ENCODE results near the gene NOTCH3.

NOTCH3 gene

GRCh38 chr19:15196360-15197005, 4.3 kb downstream of the NOTCH3 start:
- no peak overlapping the region for H3K4me3 ChIP-seq
- no peak for DNase-seq (ENCODE audit: low spot score in 2 of 2)
- H3K9me3 ChIP-seq: no peaks in the 10 kb centered on the region
- H3K36me3 ChIP-seq (replicated peaks): peaks cover 11% of the 10 kb centered on the region
- no peaks in the 10 kb centered on the region for H3K27me3 ChIP-seq (ENCODE audit: low read depth)
- no peaks in the 10 kb centered on the region; the same call in 1 of the 2 replicates for H3K4me1 ChIP-seq
- in situ Hi-C loops (cut with MboI; ENCODE audit: low sequenced_read_pairs): no loop called here

GRCh38 chr19:15195371-15196334, 5.1 kb downstream of the NOTCH3 start:
- Histone ChIP-seq H3K4me3 (peak overlapping the region; percentile 29), H3K4me1 (no peaks in the 10 kb centered on the region; the same call in 1 of the 2 replicates), H3K9me3 (no peaks in the 10 kb centered on the region), H3K27me3 (ENCODE audit: low read depth) (no peaks in the 10 kb centered on the region), H3K36me3 (replicated peaks) (peaks cover 18% of the 10 kb centered on the region)
- peak; percentile 41 to 80 for DNase-seq (ENCODE audit: low spot score in 2 of 2)
- in situ Hi-C loops (cut with MboI; ENCODE audit: low sequenced_read_pairs): no loop called here

GRCh38 chr19:15194938-15195337, 5.9 kb downstream of the NOTCH3 start:
- H3K9me3 ChIP-seq: no peaks in the 10 kb centered on the region
- DNase-seq (ENCODE audit: low spot score in 2 of 2): no peak
- peak overlapping the region; percentile 29; the same call in 1 of the 2 replicates for H3K4me3 ChIP-seq
- peaks cover 20% of the 10 kb centered on the region for H3K36me3 ChIP-seq (replicated peaks)
- no peaks in the 10 kb centered on the region; the same call in 1 of the 2 replicates for H3K4me1 ChIP-seq
- H3K27me3 ChIP-seq (ENCODE audit: low read depth): no peaks in the 10 kb centered on the region
- in situ Hi-C loops (cut with MboI; ENCODE audit: low sequenced_read_pairs): no loop called here

- Histone ChIP-seq H3K4me1 (no peaks in the 10 kb centered on the region; the same call in 1 of the 2 replicates), H3K4me3 (no peak overlapping the region), H3K36me3 (replicated peaks) (peaks cover 23% of the 10 kb centered on the region), H3K27me3 (ENCODE audit: low read depth) (no peaks in the 10 kb centered on the region), H3K9me3 (no peaks in the 10 kb centered on the region)
- no peak for DNase-seq (ENCODE audit: low spot score in 2 of 2)
- in situ Hi-C loops (cut with MboI; ENCODE audit: low sequenced_read_pairs): no loop called here
Observed at GRCh38 chr19:15191982-15192381, 8.8 kb downstream of the NOTCH3 start.

GRCh38 chr19:15191514-15191913, 9.3 kb downstream of the NOTCH3 start:
- in situ Hi-C loops (cut with MboI; ENCODE audit: low sequenced_read_pairs): no loop called here
- no peak for DNase-seq (ENCODE audit: low spot score in 2 of 2)
- no peak overlapping the region for H3K4me3 ChIP-seq
- H3K27me3 ChIP-seq (ENCODE audit: low read depth): no peaks in the 10 kb centered on the region
- H3K9me3 ChIP-seq: no peaks in the 10 kb centered on the region
- no peaks in the 10 kb centered on the region; the same call in 1 of the 2 replicates for H3K4me1 ChIP-seq
- H3K36me3 ChIP-seq (replicated peaks): peaks cover 21% of the 10 kb centered on the region

- no peaks in the 10 kb centered on the region for H3K9me3 ChIP-seq
- no peak overlapping the region for H3K4me3 ChIP-seq
- H3K27me3 ChIP-seq (ENCODE audit: low read depth): no peaks in the 10 kb centered on the region
- no peaks in the 10 kb centered on the region for H3K4me1 ChIP-seq
- in situ Hi-C loops (cut with MboI; ENCODE audit: low sequenced_read_pairs): no loop called here
- no peak for DNase-seq (ENCODE audit: low spot score in 2 of 2)
- H3K36me3 ChIP-seq (replicated peaks): peaks cover 20% of the 10 kb centered on the region
Observed at GRCh38 chr19:15188851-15189250, 11.9 kb downstream of the NOTCH3 start.

GRCh38 chr19:15187026-15188007, 13.5 kb downstream of the NOTCH3 start:
- H3K27me3 ChIP-seq (ENCODE audit: low read depth): no peaks in the 10 kb centered on the region
- no peak overlapping the region for H3K4me3 ChIP-seq
- no peaks in the 10 kb centered on the region for H3K9me3 ChIP-seq
- in situ Hi-C loops (cut with MboI; ENCODE audit: low sequenced_read_pairs): no loop called here
- H3K4me1 ChIP-seq: no peaks in the 10 kb centered on the region
- peak in 1 of 2 experiments; percentile 49 for DNase-seq (ENCODE audit: low spot score in 2 of 2)
- H3K36me3 ChIP-seq (replicated peaks): peaks cover 20% of the 10 kb centered on the region

- Histone ChIP-seq H3K36me3 (replicated peaks) (peaks cover 23% of the 10 kb centered on the region), H3K9me3 (no peaks in the 10 kb centered on the region), H3K27me3 (ENCODE audit: low read depth) (no peaks in the 10 kb centered on the region), H3K4me1 (no peaks in the 10 kb centered on the region), H3K4me3 (no peak overlapping the region)
- DNase-seq (ENCODE audit: low spot score in 2 of 2): no peak
- in situ Hi-C loops (cut with MboI; ENCODE audit: low sequenced_read_pairs): no loop called here
Observed at GRCh38 chr19:15185188-15185587, 15.6 kb downstream of the NOTCH3 start.

- H3K4me3 ChIP-seq: no peak overlapping the region
- in situ Hi-C loops (cut with MboI; ENCODE audit: low sequenced_read_pairs): no loop called here
- no peaks in the 10 kb centered on the region for H3K4me1 ChIP-seq
- H3K36me3 ChIP-seq (replicated peaks): peaks cover 23% of the 10 kb centered on the region
- no peaks in the 10 kb centered on the region for H3K9me3 ChIP-seq
- DNase-seq (ENCODE audit: low spot score in 2 of 2): no peak
- no peaks in the 10 kb centered on the region for H3K27me3 ChIP-seq (ENCODE audit: low read depth)
Observed at GRCh38 chr19:15184776-15185175, 16.0 kb downstream of the NOTCH3 start.

GRCh38 chr19:15181394-15181793, 19.4 kb downstream of the NOTCH3 start:
- DNase-seq (ENCODE audit: low spot score in 2 of 2): no peak
- in situ Hi-C loops (cut with MboI; ENCODE audit: low sequenced_read_pairs): no loop called here
- no peaks in the 10 kb centered on the region for H3K9me3 ChIP-seq

GRCh38 chr19:15180451-15181390, 20.1 kb downstream of the NOTCH3 start:
- in situ Hi-C loops (cut with MboI; ENCODE audit: low sequenced_read_pairs): no loop called here
- H3K9me3 ChIP-seq: no peaks in the 10 kb centered on the region
- DNase-seq (ENCODE audit: low spot score in 2 of 2): no peak
- H3K27me3 ChIP-seq (ENCODE audit: low read depth): no peaks in the 10 kb centered on the region
- peaks cover 2% of the 10 kb centered on the region; the same call in 1 of the 2 replicates for H3K4me1 ChIP-seq
- no peak overlapping the region for H3K4me3 ChIP-seq
- peaks cover 28% of the 10 kb centered on the region for H3K36me3 ChIP-seq (replicated peaks)

More at GRCh38 chr19:15181394-15181793, 19.4 kb downstream of the NOTCH3 start:
- Histone ChIP-seq H3K36me3 (replicated peaks) (peaks cover 24% of the 10 kb centered on the region), H3K27me3 (ENCODE audit: low read depth) (no peaks in the 10 kb centered on the region), H3K4me3 (no peak overlapping the region), H3K4me1 (peaks cover 2% of the 10 kb centered on the region; the same call in 1 of the 2 replicates)

- DNase-seq (ENCODE audit: low spot score in 2 of 2): no peak
- Histone ChIP-seq H3K27me3 (ENCODE audit: low read depth) (no peaks in the 10 kb centered on the region), H3K36me3 (replicated peaks) (peaks cover 30% of the 10 kb centered on the region), H3K4me1 (peaks cover 2% of the 10 kb centered on the region; the same call in 1 of the 2 replicates), H3K4me3 (no peak overlapping the region), H3K9me3 (no peaks in the 10 kb centered on the region)
- in situ Hi-C loops (cut with MboI; ENCODE audit: low sequenced_read_pairs): loop anchor here (5.0 kb wide), 1 partner anchor 379 kb away; no protein-coding TSS in a partner anchor
Observed at GRCh38 chr19:15178629-15179308, 22.0 kb downstream of the NOTCH3 start.
